IPS-18a (cell line): ENCODE measurements around the gene RYR2.

Source experiments
- H3K27ac ChIP-seq: one replicate; pipeline ENCODE4 v1.5.1; 2013; ENCODE audit warnings: low read length
- H3K27me3 ChIP-seq: one replicate; pipeline ENCODE4 v1.6.1; 2013; ENCODE audit warnings: mild to moderate bottlenecking, low read length; ENCODE audit not compliant: control insufficient read depth, insufficient read depth
- H3K36me3 ChIP-seq: one replicate; pipeline ENCODE4 v1.6.1; 2013; ENCODE audit warnings: low read depth, low read length; ENCODE audit not compliant: control insufficient read depth
- H3K4me1 ChIP-seq: one replicate; pipeline ENCODE4 v1.6.1; 2013; ENCODE audit warnings: low read depth, low read length; ENCODE audit not compliant: control insufficient read depth
- H3K4me3 ChIP-seq: one replicate; pipeline ENCODE4 v1.5.1; 2013; ENCODE audit warnings: low read length
- H3K9ac ChIP-seq: one replicate; pipeline ENCODE4 v1.6.1; 2013; ENCODE audit warnings: mild to moderate bottlenecking, low read length, moderate library complexity
- H3K9me3 ChIP-seq: one replicate; pipeline ENCODE4 v1.6.1; 2013; ENCODE audit warnings: low read depth, low read length; ENCODE audit not compliant: control insufficient read depth

The RYR2 gene

DNA sequence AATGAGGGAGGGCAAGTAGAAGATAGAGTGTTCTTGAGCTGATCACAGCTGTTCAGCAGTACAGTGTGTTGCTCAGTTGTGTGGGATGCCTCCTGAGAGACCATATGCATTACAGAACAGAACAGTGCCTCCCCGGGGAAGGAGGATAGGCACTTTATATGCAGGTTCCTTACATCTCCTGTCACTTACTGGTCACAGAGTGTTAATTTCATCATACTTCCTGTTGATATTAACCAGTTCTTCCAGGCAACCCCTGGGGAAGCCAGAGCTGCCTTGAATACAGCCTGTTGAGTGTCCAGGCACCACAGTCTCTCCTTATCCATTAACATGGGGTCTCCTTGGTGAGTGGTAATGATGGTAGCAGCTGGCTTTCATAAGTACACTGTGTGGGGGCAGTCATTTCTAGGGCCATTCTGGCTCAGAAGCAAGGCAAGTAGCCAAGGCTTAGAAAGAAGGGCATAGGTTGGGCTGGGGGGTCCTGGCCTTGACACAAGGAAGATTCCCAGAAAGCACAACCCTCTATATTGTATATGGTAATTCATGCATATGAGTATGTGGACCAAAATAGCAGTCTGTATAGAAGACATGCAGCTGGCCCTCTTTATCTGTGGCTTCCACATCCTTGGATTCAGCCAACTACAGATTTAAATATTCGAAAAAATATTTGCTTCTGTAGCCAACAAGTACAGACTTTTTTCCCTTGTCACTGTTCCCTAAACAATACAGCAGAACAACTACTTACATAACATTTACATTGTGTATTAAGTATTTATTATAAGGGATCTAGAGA, 706.4 kb downstream of the RYR2 start:
- no peak overlapping the region for H3K27ac ChIP-seq
- H3K27me3 ChIP-seq, result no peaks in the 10 kb centered on the region
- H3K4me1 ChIP-seq, result peaks cover 7% of the 10 kb centered on the region
- H3K36me3 ChIP-seq, result no peaks in the 10 kb centered on the region
- no peak overlapping the region for H3K9ac ChIP-seq
- H3K4me3 ChIP-seq, result no peak overlapping the region
- H3K9me3 ChIP-seq, result no peaks in the 10 kb centered on the region

DNA sequence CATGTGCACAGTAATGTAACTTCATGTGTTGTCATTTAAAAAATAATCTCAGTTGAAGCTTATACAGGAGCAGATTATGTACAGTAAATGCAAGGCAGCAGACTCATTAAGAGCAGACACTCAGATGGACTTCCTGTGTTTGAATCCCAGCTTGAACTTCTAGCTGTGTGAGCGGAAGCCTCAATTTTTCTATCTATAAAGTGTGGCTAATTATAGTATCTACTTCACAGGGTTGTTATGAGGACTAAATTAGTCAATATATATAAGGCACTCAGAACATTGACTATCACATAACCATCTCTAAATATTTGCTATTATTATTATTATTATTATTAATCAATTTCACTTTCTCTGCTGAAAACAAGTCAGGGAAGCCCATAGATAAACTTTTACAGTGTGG, 707.1 kb downstream of the RYR2 start:
- no peaks in the 10 kb centered on the region for H3K27me3 ChIP-seq
- peaks cover 10% of the 10 kb centered on the region for H3K4me1 ChIP-seq
- H3K27ac ChIP-seq, result no peak overlapping the region
- no peak overlapping the region for H3K4me3 ChIP-seq
- H3K9me3 ChIP-seq, result no peaks in the 10 kb centered on the region
- H3K36me3 ChIP-seq, result no peaks in the 10 kb centered on the region
- H3K9ac ChIP-seq, result no peak overlapping the region

DNA sequence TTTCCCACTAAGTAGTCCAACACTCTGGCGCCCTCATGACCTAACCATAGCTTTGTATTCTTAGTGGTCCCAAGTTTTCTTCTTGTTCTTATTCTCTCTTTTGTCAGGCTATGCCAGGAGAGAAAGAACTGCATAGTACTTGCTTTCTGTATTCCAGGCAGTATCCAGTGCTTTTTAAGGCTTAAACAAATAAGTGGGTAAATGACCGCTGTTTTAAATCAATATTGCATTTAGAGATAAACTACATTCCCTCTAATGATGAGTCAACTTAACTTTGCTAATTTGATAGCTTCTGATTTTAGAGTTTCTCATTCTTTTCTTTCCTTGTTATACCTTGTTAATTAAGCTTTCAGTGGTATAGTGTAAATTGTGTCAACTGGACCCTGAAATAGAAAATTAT, 709.1 kb downstream of the RYR2 start:
- Histone ChIP-seq H3K4me1 (peaks cover 10% of the 10 kb centered on the region), H3K36me3 (no peaks in the 10 kb centered on the region), H3K4me3 (no peak overlapping the region), H3K9ac (no peak overlapping the region), H3K9me3 (no peaks in the 10 kb centered on the region), H3K27me3 (no peaks in the 10 kb centered on the region), H3K27ac (no peak overlapping the region)

DNA sequence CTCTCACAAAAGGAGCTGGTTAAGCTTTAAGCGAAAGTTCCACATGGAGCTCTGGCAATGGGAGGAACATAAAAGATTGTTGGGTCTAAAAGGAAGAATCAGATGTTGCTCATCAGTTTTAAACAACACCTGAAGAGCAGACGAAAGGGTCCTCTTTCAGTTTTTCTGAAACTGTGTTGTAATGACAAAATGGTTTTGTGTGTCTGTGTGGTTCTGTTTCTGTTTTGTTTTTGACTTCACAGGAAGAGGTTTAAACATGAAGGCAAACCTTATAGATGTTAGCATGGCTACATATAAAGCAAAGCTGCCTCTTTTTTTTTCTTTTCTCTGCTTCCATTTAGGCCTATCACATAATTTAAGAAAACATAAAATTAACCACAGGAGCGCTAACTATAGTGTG, 712.6 kb downstream of the RYR2 start:
- no peak overlapping the region for H3K27ac ChIP-seq
- H3K9me3 ChIP-seq, result no peaks in the 10 kb centered on the region
- no peak overlapping the region for H3K4me3 ChIP-seq
- H3K27me3 ChIP-seq, result no peaks in the 10 kb centered on the region
- H3K36me3 ChIP-seq, result no peaks in the 10 kb centered on the region
- no peak overlapping the region for H3K9ac ChIP-seq
- peaks cover 10% of the 10 kb centered on the region for H3K4me1 ChIP-seq

DNA sequence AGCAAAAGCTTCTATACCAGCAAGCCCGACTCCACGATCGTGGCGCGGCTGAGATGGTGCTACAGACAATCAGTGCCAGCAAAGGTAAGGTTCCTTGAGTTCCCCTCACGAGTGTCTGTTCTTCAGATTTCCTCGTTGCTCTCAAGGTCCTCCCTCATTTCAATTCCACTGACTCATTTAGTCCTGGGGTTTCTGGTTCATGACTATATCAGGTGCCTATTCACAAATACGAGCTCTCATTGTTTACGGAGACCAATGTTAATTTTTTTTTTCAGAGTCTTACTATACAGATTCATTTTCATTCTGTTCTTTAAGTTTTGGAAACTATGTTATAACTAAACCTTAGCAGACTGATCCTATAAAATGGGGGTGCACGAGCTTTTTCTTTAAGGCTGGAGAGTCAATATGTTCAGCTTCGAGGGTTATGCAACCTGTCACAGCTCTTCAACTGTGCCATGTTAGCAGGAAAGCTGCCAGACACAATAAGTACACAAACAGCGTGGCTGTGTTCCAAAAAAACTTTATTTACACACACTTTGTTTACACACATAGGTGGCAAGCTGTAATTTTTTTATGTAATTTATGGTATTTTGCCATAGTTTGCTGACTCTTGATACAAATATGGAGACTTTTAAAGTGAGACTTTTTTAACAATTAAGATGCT, 714.5 kb downstream of the RYR2 start:
- Histone ChIP-seq H3K36me3 (no peaks in the 10 kb centered on the region), H3K4me3 (no peak overlapping the region), H3K27ac (no peak overlapping the region), H3K27me3 (no peaks in the 10 kb centered on the region), H3K9ac (no peak overlapping the region), H3K9me3 (no peaks in the 10 kb centered on the region), H3K4me1 (peaks cover 10% of the 10 kb centered on the region)

DNA sequence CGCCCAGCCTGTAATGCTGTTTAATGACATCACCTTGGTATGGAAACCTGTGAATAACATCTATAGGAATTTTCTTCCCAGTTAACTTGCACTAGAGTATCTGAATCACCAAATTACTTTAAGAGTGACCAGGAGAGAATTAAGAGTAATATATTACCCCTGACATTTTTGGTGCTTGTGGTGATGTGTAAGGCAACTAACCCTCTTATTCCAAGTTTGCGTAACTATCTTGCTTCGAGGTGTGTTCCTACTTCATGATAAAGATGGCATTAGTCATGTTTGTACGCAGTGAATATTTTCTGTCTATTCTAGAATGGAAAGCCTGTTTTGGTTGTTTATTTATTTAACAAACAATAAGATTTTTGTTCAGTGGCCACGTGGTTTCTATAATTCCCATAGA, 717.4 kb downstream of the RYR2 start:
- no peak overlapping the region for H3K27ac ChIP-seq
- H3K4me1 ChIP-seq, result no peaks in the 10 kb centered on the region
- no peaks in the 10 kb centered on the region for H3K9me3 ChIP-seq
- H3K4me3 ChIP-seq, result no peak overlapping the region
- H3K36me3 ChIP-seq, result no peaks in the 10 kb centered on the region
- H3K9ac ChIP-seq, result no peak overlapping the region
- no peaks in the 10 kb centered on the region for H3K27me3 ChIP-seq

DNA sequence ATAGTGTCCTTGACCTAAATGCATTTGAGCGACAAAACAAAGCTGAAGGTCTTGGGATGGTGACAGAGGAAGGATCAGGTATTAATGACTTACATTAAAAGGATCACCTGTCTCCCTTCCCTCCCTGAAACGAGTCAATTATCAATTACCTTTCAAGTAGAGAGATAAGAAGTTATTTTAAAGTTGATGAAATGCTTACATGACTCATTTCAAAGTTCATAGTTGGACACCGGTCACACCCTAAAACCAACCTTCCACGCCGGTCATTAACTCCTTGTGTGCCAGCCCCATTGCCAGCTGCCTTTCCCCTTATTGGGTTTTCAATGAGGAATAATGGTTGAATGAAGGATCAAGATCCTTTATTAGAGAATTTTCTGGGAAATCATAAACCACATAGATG, 719.0 kb downstream of the RYR2 start:
- no peak overlapping the region for H3K9ac ChIP-seq
- H3K27ac ChIP-seq, result no peak overlapping the region
- no peaks in the 10 kb centered on the region for H3K9me3 ChIP-seq
- H3K4me1 ChIP-seq, result no peaks in the 10 kb centered on the region
- H3K36me3 ChIP-seq, result no peaks in the 10 kb centered on the region
- no peak overlapping the region for H3K4me3 ChIP-seq
- no peaks in the 10 kb centered on the region for H3K27me3 ChIP-seq

DNA sequence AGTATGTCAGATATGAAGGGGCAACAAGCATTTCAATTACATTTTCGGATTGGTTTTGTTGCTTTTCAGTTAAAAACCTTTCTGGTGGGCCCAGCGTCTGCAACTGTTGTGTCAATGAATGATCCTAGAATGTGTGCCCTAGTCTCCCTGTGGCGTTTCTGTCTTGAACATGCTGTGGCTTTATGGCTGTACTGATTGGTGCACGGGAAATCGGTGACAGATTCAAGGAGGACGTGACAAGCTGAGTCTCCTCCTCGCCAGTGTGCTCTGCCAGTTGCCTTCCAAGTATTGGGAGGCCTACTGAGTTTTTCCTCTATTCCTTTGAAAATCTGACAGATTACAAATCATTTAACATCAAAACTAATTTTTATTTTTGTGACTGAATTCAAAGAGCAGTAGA, 721.2 kb downstream of the RYR2 start:
- Histone ChIP-seq H3K4me1 (no peaks in the 10 kb centered on the region), H3K4me3 (no peak overlapping the region), H3K27ac (no peak overlapping the region), H3K27me3 (no peaks in the 10 kb centered on the region), H3K36me3 (no peaks in the 10 kb centered on the region), H3K9me3 (no peaks in the 10 kb centered on the region), H3K9ac (no peak overlapping the region)

DNA sequence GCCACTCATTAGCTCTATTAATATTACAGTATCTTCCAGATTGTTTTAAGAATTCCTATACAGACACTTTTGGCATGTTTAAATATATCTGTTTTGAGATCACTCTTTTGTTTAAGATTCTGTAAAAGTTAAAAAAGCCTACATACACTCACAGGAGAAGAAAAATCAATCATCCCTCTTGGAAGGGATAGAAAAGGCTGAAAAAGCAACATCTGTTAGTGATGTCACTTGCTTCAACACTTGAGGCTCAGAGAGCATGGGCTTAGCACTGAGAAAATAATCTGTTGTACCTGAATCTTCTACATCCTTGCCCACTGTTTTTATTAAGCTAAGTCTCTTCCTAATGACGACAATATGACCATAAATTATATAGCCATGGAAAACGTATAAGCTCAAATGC, 721.8 kb downstream of the RYR2 start:
- Histone ChIP-seq H3K9ac (no peak overlapping the region), H3K4me1 (no peaks in the 10 kb centered on the region), H3K36me3 (no peaks in the 10 kb centered on the region), H3K27ac (no peak overlapping the region), H3K4me3 (no peak overlapping the region), H3K9me3 (no peaks in the 10 kb centered on the region), H3K27me3 (no peaks in the 10 kb centered on the region)

DNA sequence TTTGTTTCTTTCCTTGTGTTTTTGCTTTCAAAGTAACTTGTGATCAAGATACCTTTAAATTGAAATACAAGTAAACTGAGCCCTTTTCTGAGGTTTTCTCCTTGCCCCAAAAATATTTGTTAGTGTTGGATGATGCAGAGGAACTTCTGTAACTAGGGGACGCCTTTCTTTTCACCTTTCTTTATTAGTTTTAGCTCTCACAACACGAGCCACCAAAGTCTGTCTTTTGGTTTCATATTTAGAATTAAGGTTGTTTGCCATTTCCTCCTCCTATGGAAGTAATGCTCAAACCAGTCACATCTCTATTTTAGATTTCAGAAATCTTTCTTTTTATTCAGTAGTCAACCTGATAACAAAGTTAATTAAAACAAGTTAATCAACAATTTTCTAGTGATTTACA, 727.9 kb downstream of the RYR2 start:
- Histone ChIP-seq H3K4me3 (no peak overlapping the region), H3K36me3 (no peaks in the 10 kb centered on the region), H3K9me3 (no peaks in the 10 kb centered on the region), H3K27me3 (no peaks in the 10 kb centered on the region), H3K27ac (no peak overlapping the region), H3K9ac (no peak overlapping the region), H3K4me1 (no peaks in the 10 kb centered on the region)

DNA sequence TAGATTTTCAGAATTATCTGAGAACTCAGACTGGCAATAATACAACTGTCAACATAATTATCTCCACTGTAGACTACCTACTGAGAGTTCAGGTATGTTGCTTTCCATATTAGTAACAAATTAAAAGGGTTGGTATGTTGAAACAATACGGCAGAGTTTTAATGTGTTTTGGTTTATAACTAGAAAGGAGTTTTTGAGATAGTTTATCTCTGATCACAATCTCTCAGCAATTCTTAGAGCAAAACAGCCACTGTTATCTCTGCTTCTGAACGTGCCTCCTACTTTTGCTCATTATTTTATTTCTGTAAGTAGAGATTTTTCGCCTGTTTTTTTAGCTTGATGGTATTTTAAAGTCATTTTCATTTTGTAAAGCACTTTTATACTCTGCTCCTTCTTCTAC, 730.0 kb downstream of the RYR2 start:
- Histone ChIP-seq H3K27ac (no peak overlapping the region), H3K9ac (no peak overlapping the region), H3K4me1 (no peaks in the 10 kb centered on the region), H3K36me3 (no peaks in the 10 kb centered on the region), H3K27me3 (no peaks in the 10 kb centered on the region), H3K4me3 (no peak overlapping the region), H3K9me3 (no peaks in the 10 kb centered on the region)

DNA sequence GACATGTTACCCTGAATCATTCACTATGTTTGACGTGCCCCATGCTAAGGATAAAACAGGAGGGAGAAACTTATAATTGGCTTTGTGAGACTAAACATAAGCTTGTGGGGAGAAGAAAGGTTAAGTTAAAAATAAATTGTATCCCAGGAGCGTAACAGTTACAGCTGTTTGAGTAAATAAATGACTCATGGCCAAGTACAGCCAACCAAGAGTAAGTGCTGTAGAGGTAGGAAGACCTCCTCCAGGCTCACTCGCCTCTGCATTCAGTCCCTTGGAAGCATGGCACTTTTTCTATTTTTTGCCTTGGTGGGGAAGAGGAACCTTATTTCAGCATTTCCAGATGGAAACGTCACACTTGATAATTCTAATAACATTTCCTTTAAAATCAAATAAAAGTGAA, 732.3 kb downstream of the RYR2 start:
- no peak overlapping the region for H3K9ac ChIP-seq
- no peaks in the 10 kb centered on the region for H3K36me3 ChIP-seq
- no peak overlapping the region for H3K4me3 ChIP-seq
- no peak overlapping the region for H3K27ac ChIP-seq
- no peaks in the 10 kb centered on the region for H3K9me3 ChIP-seq
- no peaks in the 10 kb centered on the region for H3K27me3 ChIP-seq
- no peaks in the 10 kb centered on the region for H3K4me1 ChIP-seq
